HCT116 (cell line): Measurements from ENCODE around the gene FYCO1. TPM values are rescaled to one million over a fixed set of nuclear protein-coding genes. Genes with fewer than 3 reads are reported as not detected.

ENCODE experiments used
- ATAC-seq: fragments of 200-7000 bp; cut with Tn5 transposase; 2 replicates; pipeline ENCODE4 v1.9.1; 2020; ENCODE audit warnings: mild to moderate bottlenecking, moderate library complexity
- BruUV-seq: library from RNA; stranded (reverse); fragments of 400-500 nt; replicated peaks from 2 replicates; lab custom pipeline; 2021; lab: Mats Ljungman, UMichigan
- CTCF ChIA-PET: fragments of 300-600 bp; sonication (Branson Sonifier 250); formaldehyde crosslinking; loops from one replicate; lab custom pipeline; 2021; ENCODE audit warnings: antibody characterized with exemption; lab: Charles Lee
- POLR2A ChIA-PET: fragments of 300-600, 350-600 bp; sonication (Branson Sonifier 250); formaldehyde crosslinking; loops from one replicate; lab custom pipeline; 2021; ENCODE audit warnings: antibody characterized with exemption; lab: Charles Lee
- RAD21 ChIA-PET, 2 experiments: fragments of 300-600 bp; sonication (Branson Sonifier 250); formaldehyde crosslinking; loops; one replicate each; lab custom pipeline; 2023; ENCODE audit warnings: low total read pairs in 2 of 2; ENCODE audit not compliant: uncharacterized antibody in 2 of 2, unreplicated experiment in 2 of 2, low non-redundant PET in 1 of 2; lab: Charles Lee
- DNase-seq: peaks from one replicate; pipeline ENCODE4 v3.0.0-alpha.2; 2010; ENCODE audit warnings: low read depth, low spot score
- H2AFZ ChIP-seq: fragments of 200-600 bp; shearing (Covaris generic), sonication (generic); 2 replicates; pipeline ENCODE4 v1.6.1; 2017; ENCODE audit warnings: low read depth, mixed run types, mixed read lengths, antibody characterized with exemption, low read length; ENCODE audit not compliant: poor library complexity, severe bottlenecking
- H3K27ac ChIP-seq: 2 replicates; pipeline ENCODE4 v1.5.1; 2012; ENCODE audit warnings: low read depth, low read length
- H3K27me3 ChIP-seq: fragments of 200-600 bp; sonication (generic); 2 replicates; pipeline ENCODE4 v1.6.1; 2016; ENCODE audit warnings: mixed run types, low read length, mixed read lengths; ENCODE audit not compliant: insufficient read depth
- H3K36me3 ChIP-seq, 2 experiments: fragments of 200-500 bp in 1 of 2; fragments of 200-600 bp in 1 of 2; sonication (Bioruptor generic) in 1 of 2; sonication (generic) in 1 of 2; 2 replicates each; pipeline versions ENCODE4 v1.5.1 to v1.6.1; 2014 to 2016; ENCODE audit warnings: low read length in 2 of 2, inconsistent platforms in 1 of 2, mixed read lengths in 1 of 2, mixed run types in 1 of 2; ENCODE audit not compliant: insufficient read depth in 2 of 2, control insufficient read depth in 1 of 2
- H3K4me1 ChIP-seq, 2 experiments: fragments of 200-600 bp in 1 of 2; sonication (generic) in 1 of 2; 2 replicates each; pipeline versions ENCODE4 v1.5.1 to v1.6.1; 2012 to 2017; ENCODE audit warnings: low read length in 2 of 2, inconsistent platforms in 1 of 2, mild to moderate bottlenecking in 1 of 2, mixed read lengths in 1 of 2, mixed run types in 1 of 2, moderate library complexity in 1 of 2; ENCODE audit not compliant: insufficient read depth in 2 of 2, control insufficient read depth in 1 of 2
- H3K4me2 ChIP-seq: fragments of 200-600 bp; sonication (generic); 2 replicates; pipeline ENCODE4 v1.6.1; 2017; ENCODE audit warnings: mixed run types, low read length, mixed read lengths
- H3K4me3 ChIP-seq, 2 experiments: fragments of 200-600 bp in 1 of 2; sonication (generic) in 1 of 2; replicated peaks in 1 of 2; 2 replicates each; pipeline ENCODE4 v1.5.1; 2011 to 2016; ENCODE audit warnings: low read length in 2 of 2, control low read depth in 1 of 2, low read depth in 1 of 2, mild to moderate bottlenecking in 1 of 2, mixed read lengths in 1 of 2, mixed run types in 1 of 2
- H3K79me2 ChIP-seq: fragments of 200-600 bp; sonication (generic); 2 replicates; pipeline ENCODE4 v1.6.1; 2017; ENCODE audit warnings: mild to moderate bottlenecking, mixed run types, low read length, moderate library complexity, mixed read lengths; ENCODE audit not compliant: insufficient read depth
- H3K9ac ChIP-seq: fragments of 200-600 bp; sonication (generic); 2 replicates; pipeline ENCODE4 v1.6.1; 2016; ENCODE audit warnings: low read length, mixed read lengths
- H3K9me2 ChIP-seq: fragments of 200-600 bp; sonication (generic), shearing (Covaris generic); 2 replicates; pipeline ENCODE4 v1.6.1; 2017; ENCODE audit warnings: mixed run types, mild to moderate bottlenecking, moderate library complexity; ENCODE audit not compliant: insufficient read depth
- H3K9me3 ChIP-seq, 2 experiments: fragments of 200-500 bp in 1 of 2; fragments of 200-600 bp in 1 of 2; sonication (Bioruptor generic) in 1 of 2; sonication (generic) in 1 of 2; 2 replicates each; pipeline ENCODE4 v1.6.1; 2014 to 2017; ENCODE audit warnings: low read length in 2 of 2, mixed read lengths in 2 of 2, inconsistent platforms in 1 of 2, low read depth in 1 of 2, mild to moderate bottlenecking in 1 of 2, mixed run types in 1 of 2, moderate library complexity in 1 of 2; ENCODE audit not compliant: control insufficient read depth in 1 of 2, insufficient read depth in 1 of 2
- H4K20me1 ChIP-seq: fragments of 200-600 bp; sonication (generic), shearing (Covaris generic); 2 replicates; pipeline ENCODE4 v1.6.1; 2017; ENCODE audit warnings: mixed run types, mild to moderate bottlenecking, moderate library complexity; ENCODE audit not compliant: insufficient read depth
- ATF3 ChIP-seq: IDR thresholded peaks from 2 replicates; pipeline ENCODE4 v1.6.1; 2012
- CBX3 ChIP-seq: IDR thresholded peaks from 2 replicates; pipeline ENCODE4 v1.6.1; 2012; ENCODE audit warnings: low read depth
- CEBPB ChIP-seq: IDR thresholded peaks from 2 replicates; pipeline ENCODE4 v1.6.1; 2012; ENCODE audit warnings: low read depth
- EZH2 ChIP-seq: fragments of 200-600 bp; sonication (generic); IDR thresholded peaks from 2 replicates; pipeline ENCODE4 v1.6.1; 2017; ENCODE audit warnings: antibody characterized with exemption, mixed run types
- POLR2A ChIP-seq: IDR thresholded peaks from 2 replicates; pipeline ENCODE4 v1.7.0; 2011; ENCODE audit warnings: borderline replicate concordance; ENCODE audit not compliant: insufficient read depth, insufficient read length; ENCODE audit errors: extremely low read depth
- POLR2AphosphoS5 ChIP-seq: IDR thresholded peaks from 2 replicates; pipeline ENCODE4 v1.6.1; 2011; ENCODE audit warnings: mild to moderate bottlenecking, low read depth, low read length, moderate library complexity
- RAD21 ChIP-seq: IDR thresholded peaks from 2 replicates; pipeline ENCODE4 v1.6.1; 2012; ENCODE audit warnings: low read depth, mild to moderate bottlenecking
- SIN3A ChIP-seq: IDR thresholded peaks from 2 replicates; pipeline ENCODE4 v1.6.1; 2012; ENCODE audit warnings: low read depth
- SP1 ChIP-seq: IDR thresholded peaks from 2 replicates; pipeline ENCODE4 v1.6.1; 2012; ENCODE audit warnings: low read depth
- TCF7L2 ChIP-seq: IDR thresholded peaks from 2 replicates; pipeline ENCODE4 v1.7.0; 2011; ENCODE audit warnings: borderline replicate concordance, inconsistent platforms; ENCODE audit not compliant: insufficient read depth, insufficient read length; ENCODE audit errors: extremely low read depth
- YY1 ChIP-seq: IDR thresholded peaks from 2 replicates; pipeline ENCODE4 v1.6.1; 2011; ENCODE audit warnings: low read length, low read depth, moderate library complexity, mild to moderate bottlenecking; ENCODE audit not compliant: insufficient replicate concordance; ENCODE audit errors: extremely low read depth
- ZBTB33 ChIP-seq: IDR thresholded peaks from 2 replicates; pipeline ENCODE4 v1.6.1; 2011; ENCODE audit warnings: mild to moderate bottlenecking, low read length, moderate library complexity; ENCODE audit not compliant: insufficient replicate concordance; ENCODE audit errors: extremely low read depth
- ZFX ChIP-seq: fragments of 450-650 bp; IDR thresholded peaks from 2 replicates; pipeline ENCODE4 v1.6.1; 2017
- ZNF274 ChIP-seq: fragments of 200-500 bp; sonication (Bioruptor generic); IDR thresholded peaks from 2 replicates; pipeline ENCODE4 v1.6.1; 2014; ENCODE audit warnings: mild to moderate bottlenecking, low read depth, low read length, inconsistent platforms
- intact Hi-C: fragments of 100-400 bp; cut with micrococcal nuclease; formaldehyde crosslinking; loops from 2 replicates; pipeline ENCODE4 v1.10.0; 2022
- total RNA-seq: library from RNA; stranded (reverse); gene quantifications from one replicate; pipeline ENCODE4 v1.2.1, GENCODE V29; 2021; ENCODE audit not compliant: unreplicated experiment

Gene FYCO1
- total RNA-seq, 1 experiment from 2014 or later: 15.8 TPM

- ATAC-seq: no peak
Measured at GRCh38 chr3:45990181-45990580, 5.4 kb downstream of the FYCO1 start.

GRCh38 chr3:45988804-45989203 is 6.8 kb downstream of the FYCO1 start:
- ChIA-PET POLR2A (no interaction called here), RAD21 (no interaction called here), CTCF (no interaction called here)
- H4K20me1 ChIP-seq: no peaks in the 10 kb centered on the region
- no TSS peak for BruUV-seq
- H3K27ac ChIP-seq: no peak overlapping the region
- H3K79me2 ChIP-seq: peaks cover 45% of the 10 kb centered on the region
- 0 out of 2 replicates have a peak overlapping the region, but pooled peaks have one; percentile 16 for H3K4me2 ChIP-seq
- no peak overlapping the region for H3K4me3 ChIP-seq
- intact Hi-C loops: no loop called here
- H2AFZ ChIP-seq: no peak overlapping the region
- H3K4me1 ChIP-seq: peaks cover 0 to 25% of the 10 kb centered on the region in 2 experiments; a peak in 2 of 4 replicates
- ATAC-seq (no peak), DNase-seq (peak; percentile 4)
- H3K9me3 ChIP-seq: no peaks in the 10 kb centered on the region
- no peaks in the 10 kb centered on the region for H3K27me3 ChIP-seq
- TF ChIP-seq SP1 (no peak), ATF3 (no peak), YY1 (no peak), ZBTB33 (no peak), POLR2AphosphoS5 (no peak), RAD21 (no peak), CEBPB (no peak), POLR2A (no peak), EZH2 (no peak)
- no peak overlapping the region for H3K9ac ChIP-seq
- peaks cover 3 to 10% of the 10 kb centered on the region in 2 experiments; a peak in 1 of 4 replicates for H3K36me3 ChIP-seq
- no peaks in the 10 kb centered on the region for H3K9me2 ChIP-seq

More at GRCh38 chr3:45990181-45990580, 5.4 kb downstream of the FYCO1 start:
- no peaks in the 10 kb centered on the region for H3K9me2 ChIP-seq
- H3K27ac ChIP-seq: no peak overlapping the region
- ChIA-PET RAD21 (no interaction called here), POLR2A (no interaction called here)
- no peak overlapping the region for H3K4me2 ChIP-seq
- peaks cover 52% of the 10 kb centered on the region for H3K79me2 ChIP-seq
- intact Hi-C loops: no loop called here
- peaks cover 3 to 31% of the 10 kb centered on the region in 2 experiments; a peak in 3 of 4 replicates for H3K4me1 ChIP-seq
- H3K9ac ChIP-seq: no peak overlapping the region
- TF ChIP-seq ZNF274 (no peak), CBX3 (no peak), YY1 (no peak), ZFX (no peak), SP1 (no peak), CEBPB (no peak), ATF3 (no peak), SIN3A (no peak), TCF7L2 (no peak)
- TF ChIP-seq, all 23 proteins: peak for 0
- H4K20me1 ChIP-seq: no peaks in the 10 kb centered on the region
- H3K27me3 ChIP-seq: no peaks in the 10 kb centered on the region
- CTCF ChIA-PET: no interaction called here
- no peaks in the 10 kb centered on the region for H3K36me3 ChIP-seq
- H3K9me3 ChIP-seq: no peaks in the 10 kb centered on the region
- no peak overlapping the region for H2AFZ ChIP-seq
- no peak overlapping the region for H3K4me3 ChIP-seq
- BruUV-seq: no TSS peak
- no peak for DNase-seq
